Endodermal cell (in vitro differentiated cells): ENCODE measurements around the gene PTPN1. TPM values are rescaled to one million over a fixed set of nuclear protein-coding genes. Genes with fewer than 3 reads are reported as not detected.

Source experiments
- DNase-seq: peaks from one replicate; pipeline ENCODE4 v3.0.0-alpha.2; 2017
- H3K27ac ChIP-seq: 2 replicates; pipeline ENCODE4 v1.5.1; 2013; ENCODE audit warnings: mild to moderate bottlenecking, low read depth, low read length, moderate library complexity
- H3K27me3 ChIP-seq: 2 replicates; pipeline ENCODE4 v1.6.1; 2013; ENCODE audit warnings: mild to moderate bottlenecking, low read length, moderate library complexity; ENCODE audit not compliant: insufficient read depth, control insufficient read depth, poor library complexity, severe bottlenecking
- H3K36me3 ChIP-seq: 2 replicates; pipeline ENCODE4 v1.7.0; 2013; ENCODE audit warnings: mild to moderate bottlenecking, low read length, moderate library complexity; ENCODE audit not compliant: control insufficient read depth, insufficient read depth
- H3K4me1 ChIP-seq: one replicate; pipeline ENCODE4 v1.7.0; 2013; ENCODE audit warnings: low read length; ENCODE audit not compliant: control insufficient read depth, insufficient read depth
- H3K4me3 ChIP-seq: 2 replicates; pipeline ENCODE4 v1.5.1; 2013; ENCODE audit warnings: mild to moderate bottlenecking, low read length, moderate library complexity
- H3K9ac ChIP-seq: 2 replicates; pipeline ENCODE4 v1.6.1; 2013; ENCODE audit warnings: mild to moderate bottlenecking, low read length, moderate library complexity; ENCODE audit not compliant: poor library complexity, severe bottlenecking; ENCODE audit errors: extremely low read depth
- H3K9me3 ChIP-seq: 2 replicates; pipeline ENCODE4 v1.6.1; 2013; ENCODE audit warnings: mild to moderate bottlenecking, low read length, moderate library complexity; ENCODE audit not compliant: control insufficient read depth
- H3K27ac Mint-ChIP-seq: 2 replicates; pipeline ENCODE4 v1.8.0; 2020; ENCODE audit warnings: mixed read lengths
- H3K27me3 Mint-ChIP-seq: 2 replicates; pipeline ENCODE4 v1.8.0; 2021; ENCODE audit warnings: mild to moderate bottlenecking, mixed read lengths; ENCODE audit not compliant: insufficient read depth
- H3K36me3 Mint-ChIP-seq: 2 replicates; pipeline ENCODE4 v1.8.0; 2020; ENCODE audit warnings: low read depth, mixed read lengths
- H3K4me1 Mint-ChIP-seq: 2 replicates; pipeline ENCODE4 v1.8.0; 2020; ENCODE audit warnings: mixed read lengths
- H3K4me3 Mint-ChIP-seq: 2 replicates; pipeline ENCODE4 v1.8.0; 2020; ENCODE audit warnings: mild to moderate bottlenecking, moderate library complexity, mixed read lengths
- H3K9me3 Mint-ChIP-seq: 2 replicates; pipeline ENCODE4 v1.8.0; 2020; ENCODE audit warnings: mild to moderate bottlenecking, mixed read lengths
- CTCF ChIP-seq: fragments of 200-600 bp; sonication (generic); conservative IDR thresholded peaks from 2 replicates; pipeline ENCODE4 v1.5.0; 2021; ENCODE audit warnings: antibody characterized with exemption, mild to moderate bottlenecking
- WGBS, 2 experiments: methylation state at CpG; one replicate each; pipeline versions ENCODE4 v1.1.5 to v1.1.7; 2013; ENCODE audit warnings: missing lambda C conversion rate in 2 of 2, mixed read lengths in 1 of 2; ENCODE audit not compliant: insufficient coverage in 1 of 2, insufficient read length in 1 of 2; 5-methylcytosine and 5-hydroxymethylcytosine counted together
- total RNA-seq, 2 donors: library from RNA; stranded (reverse); fragmentation: NEBNext Ultra II Directional in 1 of 2; extraction: Animal tissue kit (Norgen Biotek cat#: 25700) in 1 of 2; gene quantifications; 2 replicates in 1 of 2; 3 replicates in 1 of 2; pipeline ENCODE4 v1.2.1, GENCODE V29; 2021

PTPN1 gene
- total RNA-seq, 2 donors from 2014 or later, result 25.4 to 28.7 TPM

- peaks cover 59% of the 10 kb centered on the region for H3K36me3 Mint-ChIP-seq
- Histone ChIP-seq H3K4me3 (no peak overlapping the region), H3K9me3 (no peaks in the 10 kb centered on the region), H3K36me3 (peaks cover 83% of the 10 kb centered on the region), H3K27ac (no peak overlapping the region), H3K9ac (no peak overlapping the region), H3K27me3 (no peaks in the 10 kb centered on the region), H3K4me1 (no peaks in the 10 kb centered on the region)
- no peaks in the 10 kb centered on the region for H3K9me3 Mint-ChIP-seq
- no peaks in the 10 kb centered on the region for H3K27me3 Mint-ChIP-seq
- WGBS, 2 experiments, result 91 to 98% methylated on average over 6 to 10 of the region's 10 CpGs
- H3K27ac Mint-ChIP-seq, result no peak overlapping the region
- H3K4me3 Mint-ChIP-seq, result no peak overlapping the region
- H3K4me1 Mint-ChIP-seq, result no peaks in the 10 kb centered on the region
- no peak for DNase-seq
- TF ChIP-seq CTCF, result no peak
Measured at GRCh38 chr20:50579511-50579910, 69.3 kb downstream of the PTPN1 start.

- H3K9me3 Mint-ChIP-seq, result no peaks in the 10 kb centered on the region
- H3K36me3 Mint-ChIP-seq, result peaks cover 57% of the 10 kb centered on the region
Measured at GRCh38 chr20:50580016-50580747, 70.0 kb downstream of the PTPN1 start.

GRCh38 chr20:50580842-50581544 is 70.8 kb downstream of the PTPN1 start:
- Mint-ChIP-seq H3K4me1 (no peaks in the 10 kb centered on the region), H3K9me3 (no peaks in the 10 kb centered on the region), H3K27me3 (no peaks in the 10 kb centered on the region), H3K27ac (no peak overlapping the region), H3K36me3 (peaks cover 61% of the 10 kb centered on the region), H3K4me3 (no peak overlapping the region)
- WGBS, 2 experiments, result 92 to 94% methylated on average over 17 to 21 of the region's 21 CpGs
- Histone ChIP-seq H3K9ac (no peak overlapping the region), H3K4me3 (no peak overlapping the region), H3K27me3 (no peaks in the 10 kb centered on the region), H3K27ac (no peak overlapping the region), H3K4me1 (no peaks in the 10 kb centered on the region), H3K9me3 (no peaks in the 10 kb centered on the region), H3K36me3 (peaks cover 81% of the 10 kb centered on the region)
- no peak for DNase-seq
- no peak for TF ChIP-seq CTCF

More at GRCh38 chr20:50580016-50580747, 70.0 kb downstream of the PTPN1 start:
- no peaks in the 10 kb centered on the region for H3K4me1 ChIP-seq
- no peak overlapping the region for H3K9ac ChIP-seq
- no peaks in the 10 kb centered on the region for H3K9me3 ChIP-seq
- 73 to 86% methylated on average over 7 to 17 of the region's 17 CpGs for WGBS, 2 experiments
- no peak overlapping the region for H3K4me3 ChIP-seq
- Mint-ChIP-seq H3K4me3 (no peak overlapping the region), H3K4me1 (no peaks in the 10 kb centered on the region), H3K27ac (no peak overlapping the region), H3K27me3 (no peaks in the 10 kb centered on the region)
- no peaks in the 10 kb centered on the region for H3K27me3 ChIP-seq
- peaks cover 78% of the 10 kb centered on the region for H3K36me3 ChIP-seq
- DNase-seq, result peak; percentile 91
- no peak overlapping the region for H3K27ac ChIP-seq
- TF ChIP-seq CTCF, result peak; percentile 93
